Osteoblast (primary cell): Measurements from ENCODE around the gene GNG2. TPM values are rescaled to one million over a fixed set of nuclear protein-coding genes. Genes with fewer than 3 reads are reported as not detected.

Experiments
- DNase-seq: peaks from one replicate; pipeline ENCODE4 v3.0.0; 2011; ENCODE audit warnings: low spot score, mixed read lengths; ENCODE audit not compliant: insufficient read length; ENCODE audit errors: missing footprints
- H2AFZ ChIP-seq: 2 replicates; pipeline ENCODE4 v1.6.0; 2011; ENCODE audit warnings: mild to moderate bottlenecking, low read length
- H3K27ac ChIP-seq: 2 replicates; pipeline ENCODE4 v1.5.1; 2011; ENCODE audit warnings: mild to moderate bottlenecking, low read depth, low read length, moderate library complexity
- H3K27me3 ChIP-seq: 2 replicates; pipeline ENCODE4 v1.6.0; 2012; ENCODE audit warnings: mild to moderate bottlenecking, control low read depth, inconsistent platforms, low read length, moderate library complexity; ENCODE audit not compliant: insufficient read depth
- H3K36me3 ChIP-seq: 2 replicates; pipeline ENCODE4 v1.5.1; 2011; ENCODE audit warnings: mild to moderate bottlenecking, low read length, control low read depth, moderate library complexity; ENCODE audit not compliant: insufficient read depth
- H3K4me1 ChIP-seq: 2 replicates; pipeline ENCODE4 v1.5.1; 2011; ENCODE audit warnings: mild to moderate bottlenecking, low read length, control low read depth, moderate library complexity; ENCODE audit not compliant: insufficient read depth
- H3K4me2 ChIP-seq: 2 replicates; pipeline ENCODE4 v1.6.0; 2011; ENCODE audit warnings: mild to moderate bottlenecking, low read length; ENCODE audit not compliant: insufficient read depth
- H3K4me3 ChIP-seq: fragments of 200-600 bp; sonication (generic); 3 replicates; pipeline ENCODE4 v1.5.1; 2012; ENCODE audit warnings: mild to moderate bottlenecking, low read length, inconsistent platforms; ENCODE audit not compliant: insufficient read depth
- H3K79me2 ChIP-seq: 2 replicates; pipeline ENCODE4 v1.6.0; 2012; ENCODE audit warnings: mild to moderate bottlenecking, low read length, control low read depth, inconsistent platforms; ENCODE audit not compliant: insufficient read depth
- H3K9me3 ChIP-seq: 2 replicates; pipeline ENCODE4 v1.5.1; 2011; ENCODE audit warnings: low read depth, low read length, control low read depth
- H4K20me1 ChIP-seq: 2 replicates; pipeline ENCODE4 v1.6.0; 2012; ENCODE audit warnings: mild to moderate bottlenecking, low read length, control low read depth; ENCODE audit not compliant: insufficient read depth
- total RNA-seq: library from RNA; depleted of rRNA; stranded (reverse); fragments of >200 nt; gene quantifications from 2 replicates; pipeline ENCODE4 v1.2.3, GENCODE V29; 2012
- TF ChIP-seq, protein P1 (sequence below): IDR thresholded peaks from 2 replicates; pipeline ENCODE4 v1.5.1; 2011; ENCODE audit warnings: mild to moderate bottlenecking, low read depth, low read length, moderate library complexity; ENCODE audit errors: extremely low read depth

GNG2 gene
- total RNA-seq, 1 donor = 9.8 TPM

- H3K4me2 ChIP-seq = no peak overlapping the region
- no peaks in the 10 kb centered on the region for H4K20me1 ChIP-seq
- H3K79me2 ChIP-seq = no peaks in the 10 kb centered on the region
These were observed 41.5 kb upstream of the GNG2 start for GRCh38 chr14:51818748-51819380.

DNA sequence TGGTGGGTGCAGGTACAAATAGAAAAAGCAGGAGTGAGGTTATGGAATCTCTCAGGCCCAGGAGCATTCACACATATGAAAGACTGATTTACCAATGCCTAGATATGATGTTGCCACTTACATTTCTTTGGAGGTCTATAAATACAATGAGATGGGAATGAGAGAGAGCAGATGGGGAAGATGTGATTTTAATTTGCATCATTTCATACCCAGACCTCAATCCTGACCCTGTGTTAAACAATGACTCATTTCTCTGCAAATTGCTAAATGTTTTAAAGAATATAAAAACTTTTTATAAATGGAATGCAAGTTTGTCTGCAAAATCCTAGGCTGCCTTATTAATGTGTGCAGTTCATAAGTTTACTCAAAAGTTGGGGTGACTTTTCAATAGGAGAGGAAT, 38.6 kb upstream of the GNG2 start:
- H3K4me2 ChIP-seq = no peak overlapping the region
- TF ChIP-seq, protein P1, sequence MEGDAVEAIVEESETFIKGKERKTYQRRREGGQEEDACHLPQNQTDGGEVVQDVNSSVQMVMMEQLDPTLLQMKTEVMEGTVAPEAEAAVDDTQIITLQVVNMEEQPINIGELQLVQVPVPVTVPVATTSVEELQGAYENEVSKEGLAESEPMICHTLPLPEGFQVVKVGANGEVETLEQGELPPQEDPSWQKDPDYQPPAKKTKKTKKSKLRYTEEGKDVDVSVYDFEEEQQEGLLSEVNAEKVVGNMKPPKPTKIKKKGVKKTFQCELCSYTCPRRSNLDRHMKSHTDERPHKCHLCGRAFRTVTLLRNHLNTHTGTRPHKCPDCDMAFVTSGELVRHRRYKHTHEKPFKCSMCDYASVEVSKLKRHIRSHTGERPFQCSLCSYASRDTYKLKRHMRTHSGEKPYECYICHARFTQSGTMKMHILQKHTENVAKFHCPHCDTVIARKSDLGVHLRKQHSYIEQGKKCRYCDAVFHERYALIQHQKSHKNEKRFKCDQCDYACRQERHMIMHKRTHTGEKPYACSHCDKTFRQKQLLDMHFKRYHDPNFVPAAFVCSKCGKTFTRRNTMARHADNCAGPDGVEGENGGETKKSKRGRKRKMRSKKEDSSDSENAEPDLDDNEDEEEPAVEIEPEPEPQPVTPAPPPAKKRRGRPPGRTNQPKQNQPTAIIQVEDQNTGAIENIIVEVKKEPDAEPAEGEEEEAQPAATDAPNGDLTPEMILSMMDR = no peak
- no peak overlapping the region for H2AFZ ChIP-seq
- H3K27me3 ChIP-seq = peaks cover 4% of the 10 kb centered on the region
- H3K4me1 ChIP-seq = no peaks in the 10 kb centered on the region
- H3K4me3 ChIP-seq = no peak overlapping the region
- DNase-seq = no peak
- no peaks in the 10 kb centered on the region for H3K79me2 ChIP-seq
- H3K27ac ChIP-seq = no peak overlapping the region
- H3K9me3 ChIP-seq = no peaks in the 10 kb centered on the region
- no peaks in the 10 kb centered on the region for H3K36me3 ChIP-seq
- no peaks in the 10 kb centered on the region for H4K20me1 ChIP-seq

More at GRCh38 chr14:51818748-51819380, 41.5 kb upstream of the GNG2 start:
- Histone ChIP-seq H3K9me3 (no peaks in the 10 kb centered on the region), H3K4me1 (no peaks in the 10 kb centered on the region), H2AFZ (no peak overlapping the region), H3K27ac (no peak overlapping the region), H3K4me3 (no peak overlapping the region), H3K36me3 (no peaks in the 10 kb centered on the region), H3K27me3 (peaks cover 4% of the 10 kb centered on the region)
- TF ChIP-seq, protein P1 = no peak
- no peak for DNase-seq

GRCh38 chr14:51822499-51822898, 37.9 kb upstream of the GNG2 start:
- H3K79me2 ChIP-seq = no peaks in the 10 kb centered on the region
- peaks cover 4% of the 10 kb centered on the region for H3K27me3 ChIP-seq
- no peak for DNase-seq
- no peaks in the 10 kb centered on the region for H3K4me1 ChIP-seq
- H3K4me2 ChIP-seq = no peak overlapping the region
- no peaks in the 10 kb centered on the region for H3K9me3 ChIP-seq
- no peak overlapping the region for H3K4me3 ChIP-seq
- TF ChIP-seq, protein P1 = no peak
- no peak overlapping the region for H3K27ac ChIP-seq
- no peaks in the 10 kb centered on the region for H4K20me1 ChIP-seq
- H3K36me3 ChIP-seq = no peaks in the 10 kb centered on the region
- H2AFZ ChIP-seq = no peak overlapping the region

- H3K4me3 ChIP-seq = no peak overlapping the region
- H3K9me3 ChIP-seq = no peaks in the 10 kb centered on the region
- no peaks in the 10 kb centered on the region for H3K27me3 ChIP-seq
- no peak overlapping the region for H3K27ac ChIP-seq
- no peaks in the 10 kb centered on the region for H3K79me2 ChIP-seq
- TF ChIP-seq, protein P1 = no peak
- no peak for DNase-seq
- no peaks in the 10 kb centered on the region for H3K36me3 ChIP-seq
- H3K4me1 ChIP-seq = peaks cover 8% of the 10 kb centered on the region
- H2AFZ ChIP-seq = no peak overlapping the region
- no peak overlapping the region for H3K4me2 ChIP-seq
- H4K20me1 ChIP-seq = no peaks in the 10 kb centered on the region
These were observed 36.7 kb upstream of the GNG2 start for GRCh38 chr14:51823706-51824105.
